HG02588 (cell line): ENCODE results near the gene CACNG8.

Experiments
- ATAC-seq: cut with Tn5 transposase; IDR thresholded peaks from one replicate; pipeline ENCODE4 v1.9.1; 2021; ENCODE audit warnings: mild to moderate bottlenecking, moderate library complexity; ENCODE audit not compliant: unreplicated experiment

CACNG8 gene

GRCh38 chr19:53961523-53962356, 997 bp upstream of the CACNG8 start:
- no peak for ATAC-seq

GRCh38 chr19:53965091-53965490, 2.4 kb downstream of the CACNG8 start:
- no peak for ATAC-seq

GRCh38 chr19:53966931-53967330, 4.2 kb downstream of the CACNG8 start:
- ATAC-seq: no peak

DNA sequence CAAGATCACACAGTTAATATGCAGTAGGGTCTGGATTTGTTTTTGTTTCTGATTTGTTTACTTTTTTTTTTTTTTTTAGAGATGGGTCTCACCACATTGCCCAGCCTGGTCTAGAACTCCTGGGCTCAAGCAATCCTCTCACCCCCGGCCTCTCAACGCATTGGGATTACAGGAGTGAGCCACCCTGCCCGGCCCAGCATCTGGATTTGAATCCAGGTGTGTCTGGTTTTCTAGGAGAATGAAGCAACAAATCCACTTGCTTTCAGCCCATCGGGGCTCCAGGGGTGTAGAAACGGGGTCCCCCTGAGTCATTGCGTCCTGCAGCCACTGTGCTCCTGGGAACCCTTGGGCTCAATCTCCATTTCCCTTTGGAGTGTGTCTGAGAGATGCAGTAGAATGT, 6.6 kb downstream of the CACNG8 start:
- no peak for ATAC-seq

DNA sequence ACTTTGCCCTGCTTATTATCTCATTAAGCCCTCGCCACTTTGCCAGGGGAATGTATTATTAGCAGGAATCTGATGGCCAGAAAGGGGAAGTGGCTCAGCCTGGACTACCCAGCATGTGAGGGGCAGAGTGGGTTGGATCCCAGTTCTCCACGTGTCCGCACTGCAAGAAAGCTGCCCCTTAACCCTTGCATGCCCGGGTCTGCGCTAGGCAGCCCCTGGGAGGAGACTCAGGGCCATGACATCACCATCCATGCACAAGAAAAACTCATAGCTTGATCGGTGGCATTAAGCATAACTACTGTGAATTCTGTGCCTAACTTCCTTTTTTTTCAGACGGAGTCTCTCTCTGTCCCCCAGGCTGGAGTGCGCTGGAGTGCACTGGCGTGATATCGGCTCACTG, 8.9 kb downstream of the CACNG8 start:
- ATAC-seq: no peak

DNA sequence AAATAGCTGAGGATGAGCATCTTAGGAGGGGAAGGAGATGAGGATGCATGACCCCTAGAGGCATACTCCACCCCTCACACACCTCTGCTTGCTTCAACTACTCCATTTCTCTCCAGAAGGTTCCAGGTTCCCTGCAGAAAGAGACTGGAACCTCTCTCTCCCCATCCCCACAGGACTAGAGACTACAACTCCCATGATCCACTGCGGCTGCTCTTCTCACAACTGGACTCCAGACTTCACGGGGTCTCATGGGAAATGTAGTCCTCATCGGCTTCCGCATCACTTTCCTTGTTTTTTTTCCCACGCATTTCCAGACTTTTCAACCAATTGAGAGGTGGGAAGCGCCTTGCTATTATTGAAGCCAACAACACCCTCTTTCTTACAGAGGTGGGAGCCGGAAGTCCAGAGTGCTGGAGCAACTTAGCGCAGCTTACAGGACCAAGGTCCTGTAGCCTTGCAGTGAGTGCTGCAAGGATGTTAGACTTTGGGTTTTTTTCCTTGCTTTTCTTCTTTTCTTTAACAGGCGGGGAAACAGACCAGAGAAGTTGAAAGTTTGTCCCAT, 14.8 kb downstream of the CACNG8 start:
- no peak for ATAC-seq

- ATAC-seq: no peak
Measured at GRCh38 chr19:53977991-53978731, 15.4 kb downstream of the CACNG8 start.

DNA sequence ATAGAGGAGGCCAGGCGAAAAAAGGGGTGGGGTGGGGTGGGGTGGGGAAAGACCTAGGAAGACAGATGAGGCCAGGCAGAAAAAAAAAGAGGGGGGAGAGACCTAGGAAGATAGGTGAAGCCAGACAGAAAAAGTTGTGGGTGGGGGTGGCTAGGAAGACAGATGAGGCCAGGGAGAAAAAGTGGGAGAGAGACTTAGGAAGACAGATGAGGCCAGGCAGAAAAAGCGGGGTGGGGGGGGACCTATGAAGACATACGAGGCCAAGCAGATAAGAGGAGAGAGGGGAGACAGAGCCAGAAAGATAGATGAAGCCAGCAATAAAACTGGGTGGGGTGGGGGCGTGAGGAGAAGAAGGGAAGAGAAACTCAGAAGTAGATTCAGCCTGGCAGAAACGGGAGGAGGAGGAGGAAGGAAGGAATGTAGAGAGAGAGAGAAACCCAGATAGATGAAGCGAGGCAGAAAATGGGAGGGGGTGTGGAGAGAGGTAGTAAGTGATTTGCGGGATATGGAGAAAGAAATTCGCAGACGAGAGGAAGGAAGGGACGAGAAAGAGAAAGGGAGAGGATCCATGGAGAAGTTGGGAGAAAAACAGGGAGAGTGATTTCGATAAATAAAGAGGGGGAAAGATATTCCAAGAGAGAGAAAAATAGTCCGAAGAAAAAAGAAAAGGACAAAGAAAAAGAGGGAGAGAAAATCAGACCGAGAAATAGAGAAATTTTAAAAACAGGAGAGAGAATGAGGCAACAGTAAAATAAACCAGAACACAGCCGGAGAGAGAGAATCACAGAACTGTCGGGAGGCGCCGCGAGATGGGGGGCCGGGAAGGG, 16.5 kb downstream of the CACNG8 start:
- no peak for ATAC-seq

GRCh38 chr19:53980539-53981375, 18.0 kb downstream of the CACNG8 start:
- no peak for ATAC-seq

DNA sequence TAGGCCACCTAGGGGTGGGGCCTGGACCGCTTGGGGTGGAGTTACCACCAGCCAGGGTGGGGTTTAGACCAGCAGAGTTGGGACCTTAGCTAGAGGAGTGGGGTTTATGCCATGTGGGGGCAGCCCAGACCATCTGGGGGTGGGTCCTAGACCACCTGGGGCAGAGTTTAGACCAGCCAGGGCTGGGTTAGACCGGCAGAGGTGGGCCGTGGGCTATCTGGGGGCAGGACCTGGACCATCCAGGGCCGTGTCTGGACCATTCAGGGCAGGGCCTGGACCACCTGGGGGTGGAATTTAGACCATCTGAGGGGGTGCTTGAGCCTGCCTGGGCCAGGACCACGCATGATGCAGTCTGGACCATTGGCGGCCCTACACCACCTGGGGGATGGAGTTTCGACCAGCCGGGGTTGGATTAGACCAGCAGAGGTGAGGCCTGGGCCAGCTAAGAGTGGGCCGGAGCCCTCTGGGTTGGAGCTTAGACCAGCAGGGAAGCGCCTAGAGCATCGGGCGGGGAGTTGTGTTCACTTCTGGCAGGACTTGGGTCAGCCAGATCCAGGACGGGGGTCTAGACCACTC, 18.7 kb downstream of the CACNG8 start:
- no peak for ATAC-seq

GRCh38 chr19:53982001-53982451, 19.3 kb downstream of the CACNG8 start:
- ATAC-seq: no peak

DNA sequence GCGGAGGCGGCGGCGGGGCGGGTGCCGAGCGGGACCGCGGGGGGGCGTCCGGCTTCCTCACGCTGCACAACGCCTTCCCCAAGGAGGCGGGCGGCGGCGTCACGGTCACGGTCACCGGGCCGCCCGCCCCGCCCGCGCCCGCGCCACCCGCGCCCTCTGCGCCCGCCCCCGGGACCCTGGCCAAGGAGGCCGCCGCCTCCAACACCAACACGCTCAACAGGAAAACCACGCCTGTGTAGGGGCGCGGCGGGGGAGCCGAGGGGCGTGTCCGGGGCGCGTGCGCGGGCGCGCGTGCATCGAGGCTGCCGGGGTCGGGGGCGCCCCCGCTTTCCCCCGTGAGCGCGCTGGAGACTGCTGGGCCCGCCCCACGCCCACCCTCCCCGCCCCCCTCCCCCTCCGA, 19.9 kb downstream of the CACNG8 start:
- ATAC-seq: no peak

DNA sequence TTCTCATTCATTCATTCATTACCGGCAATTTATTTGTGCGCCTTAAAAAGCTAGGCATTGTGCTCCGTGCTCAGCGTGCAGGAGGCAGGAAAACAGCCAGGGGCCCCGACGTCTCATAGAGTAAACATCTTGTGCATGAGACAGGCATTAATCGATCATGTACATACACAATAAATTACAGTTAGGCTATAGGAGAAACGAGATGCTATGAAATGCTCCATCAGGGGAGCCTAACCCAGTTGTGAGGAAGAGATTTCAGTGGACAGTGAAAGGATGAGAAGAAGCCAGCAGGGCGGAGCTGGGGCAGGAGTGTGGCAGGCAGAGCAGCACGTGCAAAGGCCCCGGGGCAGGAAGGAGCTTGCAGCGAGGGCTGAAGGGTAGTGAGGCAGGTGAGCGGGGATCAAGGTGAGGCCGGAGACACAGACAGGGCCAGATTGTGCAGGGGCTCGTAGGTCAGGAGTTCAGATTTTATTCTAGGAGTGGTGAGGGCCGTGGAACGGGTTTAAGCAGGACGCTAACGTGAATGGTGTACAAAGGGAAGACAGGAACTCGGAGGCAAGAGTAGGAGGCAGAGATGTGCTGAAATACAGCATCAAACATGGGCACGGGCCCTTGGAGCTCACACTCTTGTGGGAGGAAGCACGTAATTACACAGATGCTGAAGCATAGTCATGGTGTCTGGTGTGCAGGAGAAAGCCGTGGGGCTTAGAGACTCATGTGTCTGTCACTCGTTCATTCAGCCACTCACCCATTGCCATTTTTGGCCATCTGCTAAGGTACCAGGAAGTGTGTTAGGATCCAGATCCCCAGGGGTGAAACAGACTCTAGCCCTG, 20.9 kb downstream of the CACNG8 start:
- ATAC-seq: no peak

DNA sequence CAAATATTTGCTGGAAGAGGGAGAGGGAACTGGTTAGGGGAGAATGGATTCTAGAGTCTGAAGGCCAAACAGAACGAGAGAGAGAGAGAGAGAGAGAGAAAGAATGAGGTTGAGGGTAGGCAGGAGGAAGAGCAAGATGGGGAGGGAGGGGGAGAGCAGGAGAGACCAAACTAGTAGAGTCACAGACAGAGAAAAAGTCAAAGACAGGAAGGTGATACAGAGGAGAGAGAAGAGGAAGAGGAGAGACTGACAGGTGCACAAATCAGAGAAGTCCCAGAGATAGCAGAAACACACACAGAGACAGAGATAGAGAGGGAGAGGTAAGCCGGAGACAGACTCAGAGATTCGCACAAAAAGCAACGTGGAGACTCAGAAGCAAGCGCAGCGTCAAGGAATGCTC, 23.1 kb downstream of the CACNG8 start:
- no peak for ATAC-seq

GRCh38 chr19:53988981-53989380, 26.2 kb downstream of the CACNG8 start:
- ATAC-seq: no peak

DNA sequence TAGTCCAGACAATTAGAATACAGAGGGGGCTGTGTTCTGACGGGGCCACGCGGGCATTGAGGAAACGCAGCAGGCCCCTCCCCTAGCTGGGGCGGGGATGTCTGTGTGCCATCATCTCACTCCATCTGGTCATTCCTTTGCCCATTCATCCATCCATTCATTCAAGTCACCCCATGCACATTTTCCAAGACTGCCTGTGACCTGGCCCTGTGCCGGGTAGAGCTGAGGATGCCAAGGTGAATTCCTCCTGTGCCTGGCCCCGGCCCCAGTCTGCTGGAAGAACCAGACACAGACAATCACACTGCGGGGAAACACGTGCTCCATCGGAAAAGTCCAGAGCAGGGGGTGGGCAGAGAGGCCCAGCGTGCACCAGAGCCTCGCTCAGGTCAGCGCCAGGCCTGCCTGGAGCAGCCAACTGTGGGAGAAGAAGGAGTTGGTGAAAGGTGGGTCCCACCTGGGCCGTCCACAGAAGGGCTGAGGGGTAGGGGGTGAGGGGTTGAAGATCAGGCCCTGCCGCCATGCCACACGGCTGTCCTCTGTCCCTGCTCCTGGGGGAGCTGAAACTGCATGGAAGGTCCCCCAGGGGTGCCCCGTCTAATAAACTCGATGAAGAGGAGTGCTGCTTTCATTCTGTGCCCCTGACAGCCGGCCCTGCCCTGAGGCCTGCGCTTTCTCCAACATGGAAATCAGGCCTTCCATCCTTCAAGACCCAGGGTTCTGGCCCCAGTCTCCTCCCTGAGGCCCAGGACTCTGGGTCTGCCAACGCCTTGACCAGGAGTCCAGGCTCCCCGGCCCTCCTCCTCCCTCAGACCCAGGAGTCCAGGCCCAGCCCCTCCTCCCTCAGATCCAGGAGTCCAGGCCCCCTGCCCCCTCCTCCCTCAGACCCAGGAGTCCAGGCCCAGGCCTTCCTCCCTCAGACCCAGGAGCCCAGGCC, 27.1 kb downstream of the CACNG8 start:
- ATAC-seq: no peak

DNA sequence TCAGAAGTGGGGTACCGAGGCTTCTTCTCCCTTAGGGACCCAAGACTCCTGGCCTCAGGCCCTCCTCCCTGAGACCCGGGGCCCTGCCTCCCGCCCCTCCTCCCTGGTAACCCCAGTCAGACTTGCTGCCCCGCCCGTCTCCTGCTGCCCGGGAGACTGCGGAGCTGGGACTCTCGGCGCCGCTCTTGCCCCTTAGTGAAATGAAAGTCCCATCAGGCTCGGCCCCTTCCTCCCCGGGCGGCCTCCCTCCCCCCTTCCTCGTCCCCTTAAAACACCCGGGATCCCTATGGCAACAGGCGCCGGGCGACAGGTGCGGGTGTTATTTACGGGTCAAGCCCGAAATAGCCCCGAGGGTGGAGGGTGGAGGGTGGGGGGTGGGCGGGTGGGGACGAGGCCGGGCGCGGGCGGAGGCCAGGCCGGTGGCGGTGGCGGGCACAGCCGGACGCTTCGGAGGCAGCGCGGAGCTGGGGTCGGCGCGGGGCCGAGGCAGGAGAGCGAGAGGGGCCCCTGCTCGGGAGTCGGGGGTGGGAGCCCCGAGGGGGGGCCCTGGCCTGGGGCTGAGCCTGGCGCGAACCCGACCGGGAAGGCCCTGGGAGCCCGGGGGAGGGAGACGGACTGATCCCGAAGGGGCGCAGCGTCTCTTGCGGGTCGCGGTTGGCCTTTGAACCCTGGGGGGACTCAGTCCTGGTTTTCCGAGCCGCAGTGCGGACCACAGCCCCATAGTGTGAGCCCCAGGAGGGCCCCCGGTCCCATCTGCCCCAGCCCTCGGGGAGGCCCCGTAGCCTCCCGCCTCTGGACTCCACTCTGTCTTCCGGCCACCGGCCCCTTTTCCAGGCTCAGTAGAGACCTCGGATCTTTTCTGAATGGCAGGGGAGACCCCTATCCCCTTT, 28.7 kb downstream of the CACNG8 start, which contains the start of gene CACNG6:
CACNG6 (plus strand) TSS at position 414 of the 890 bp plus-strand sequence. CDS start 1,241 bp downstream, outside the sequence.
- no peak for ATAC-seq
